Caco-2 (cell line): ENCODE results near the gene FAM83E. TPM values are rescaled to one million over a fixed set of nuclear protein-coding genes. Genes with fewer than 3 reads are reported as not detected.

Source experiments
- BruUV-seq: library from RNA; stranded (reverse); fragments of 400-500 nt; replicated peaks from 2 replicates; lab custom pipeline; 2021; lab: Mats Ljungman, UMichigan
- CTCF ChIA-PET: fragments of 300-600 bp; sonication (Branson Sonifier 250); formaldehyde crosslinking; loops from one replicate; lab custom pipeline; 2022; ENCODE audit warnings: antibody characterized with exemption; lab: Charles Lee
- POLR2A ChIA-PET: fragments of 300-600 bp; sonication (Branson Sonifier 250); formaldehyde crosslinking; loops from one replicate; lab custom pipeline; 2022; ENCODE audit warnings: antibody characterized with exemption; lab: Charles Lee
- DNase-seq, 2 experiments: peaks; one replicate each; pipeline versions ENCODE4 v3.0.0 to v3.0.0-alpha.2; 2020 to 2022
- H3K27me3 ChIP-seq: replicated peaks from 2 replicates; pipeline ENCODE4 v1.6.0; 2011; ENCODE audit warnings: low read length; ENCODE audit not compliant: control insufficient read depth, insufficient read depth
- H3K36me3 ChIP-seq: 2 replicates; pipeline ENCODE4 v1.5.1; 2011; ENCODE audit warnings: low read length; ENCODE audit not compliant: control insufficient read depth, insufficient read depth
- H3K4me1 ChIP-seq: fragments of 250-450 bp; sonication (Bioruptor Pico); 2 replicates; pipeline ENCODE4 v1.5.1; 2020; ENCODE audit warnings: mild to moderate bottlenecking
- H3K4me3 ChIP-seq: 2 replicates; pipeline ENCODE4 v1.5.1; 2011; ENCODE audit warnings: low read depth, mild to moderate bottlenecking, control low read depth, low read length
- H3K9me3 ChIP-seq: fragments of 250-450 bp; sonication (Bioruptor Pico); 2 replicates; pipeline ENCODE4 v1.5.1; 2020; ENCODE audit warnings: mild to moderate bottlenecking, moderate library complexity
- H3K27ac Mint-ChIP-seq: one replicate; pipeline ENCODE4 v1.8.0; 2022; ENCODE audit warnings: mixed read lengths; ENCODE audit not compliant: unreplicated experiment
- H3K27me3 Mint-ChIP-seq: one replicate; pipeline ENCODE4 v1.8.0; 2022; ENCODE audit warnings: mixed read lengths; ENCODE audit not compliant: insufficient read depth, unreplicated experiment
- H3K36me3 Mint-ChIP-seq: one replicate; pipeline ENCODE4 v1.8.0; 2022; ENCODE audit warnings: mild to moderate bottlenecking, mixed read lengths; ENCODE audit not compliant: insufficient read depth, unreplicated experiment
- H3K4me1 Mint-ChIP-seq: one replicate; pipeline ENCODE4 v1.8.0; 2022; ENCODE audit warnings: low read depth, mixed read lengths; ENCODE audit not compliant: unreplicated experiment
- H3K4me3 Mint-ChIP-seq: one replicate; pipeline ENCODE4 v1.8.0; 2022; ENCODE audit warnings: mild to moderate bottlenecking, moderate library complexity, mixed read lengths; ENCODE audit not compliant: unreplicated experiment
- H3K9me3 Mint-ChIP-seq: one replicate; pipeline ENCODE4 v1.8.0; 2022; ENCODE audit warnings: mixed read lengths; ENCODE audit not compliant: unreplicated experiment
- intact Hi-C: fragments of 100-400 bp; cut with micrococcal nuclease; formaldehyde crosslinking; loops from one replicate; pipeline ENCODE4 v1.10.0; 2022; ENCODE audit not compliant: unreplicated experiment
- total RNA-seq: library from RNA; stranded (reverse); gene quantifications from 2 replicates; pipeline ENCODE4 v1.2.3, GENCODE V29; 2022
- TF ChIP-seq, protein P1 (sequence below), 2 experiments: fragments of 200-600 bp in 1 of 2; IDR thresholded peaks; 1 replicate in 1 of 2; 2 replicates in 1 of 2; pipeline versions ENCODE4 v1.5.1 to v1.8.0; 2011 to 2022; ENCODE audit warnings: antibody characterized with exemption in 1 of 2, control low read depth in 1 of 2, inconsistent platforms in 1 of 2, low read depth in 1 of 2, low read length in 1 of 2, mild to moderate bottlenecking in 1 of 2, moderate library complexity in 1 of 2; ENCODE audit not compliant: insufficient read depth in 1 of 2, severe bottlenecking in 1 of 2, unreplicated experiment in 1 of 2

Gene FAM83E
- total RNA-seq, 1 experiment from 2014 or later = 6.8 TPM

DNA sequence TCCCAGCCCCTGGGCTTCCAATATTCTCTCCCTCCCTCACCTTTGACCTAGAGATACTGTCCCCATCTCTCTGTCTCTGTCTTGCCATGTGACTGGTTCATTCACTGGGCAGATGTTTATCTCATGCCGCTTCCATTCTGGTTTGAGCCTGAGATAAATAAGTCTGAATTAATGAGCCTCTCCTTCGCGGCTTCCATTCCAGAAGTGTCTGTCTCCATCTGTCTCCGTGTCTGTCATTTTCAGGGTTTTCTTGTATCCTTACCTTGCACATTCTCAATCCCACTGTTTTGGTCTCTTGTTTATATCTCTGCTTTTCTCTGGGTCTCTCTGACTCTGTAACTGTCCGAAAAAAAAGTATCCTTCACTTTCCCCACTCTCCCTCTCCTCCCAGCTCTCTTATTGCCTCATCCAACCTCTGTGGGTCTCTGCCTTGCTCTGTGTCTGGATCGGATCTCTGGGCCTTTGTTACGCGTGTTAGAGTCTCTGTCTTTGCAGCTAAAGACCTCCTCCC lies 8.7 kb upstream of the FAM83E start:
- no peaks in the 10 kb centered on the region for H3K9me3 Mint-ChIP-seq
- no peak for DNase-seq
- H3K36me3 ChIP-seq = no peaks in the 10 kb centered on the region; the same call in 1 of the 2 replicates
- BruUV-seq = no TSS peak
- H3K4me1 ChIP-seq = peaks cover 50% of the 10 kb centered on the region
- H3K36me3 Mint-ChIP-seq = peaks cover 64% of the 10 kb centered on the region
- H3K4me3 ChIP-seq = peak overlapping the region; percentile 19
- intact Hi-C loops = loop anchor here (1.0 kb wide), 1 partner anchor 10 kb away; no protein-coding TSS in a partner anchor
- peak overlapping the region; percentile 87 for H3K27ac Mint-ChIP-seq
- peaks cover 46% of the 10 kb centered on the region for H3K4me1 Mint-ChIP-seq
- peak overlapping the region; percentile 87 for H3K4me3 Mint-ChIP-seq
- no peaks in the 10 kb centered on the region for H3K27me3 Mint-ChIP-seq
- no peaks in the 10 kb centered on the region for H3K9me3 ChIP-seq
- TF ChIP-seq, protein P1, sequence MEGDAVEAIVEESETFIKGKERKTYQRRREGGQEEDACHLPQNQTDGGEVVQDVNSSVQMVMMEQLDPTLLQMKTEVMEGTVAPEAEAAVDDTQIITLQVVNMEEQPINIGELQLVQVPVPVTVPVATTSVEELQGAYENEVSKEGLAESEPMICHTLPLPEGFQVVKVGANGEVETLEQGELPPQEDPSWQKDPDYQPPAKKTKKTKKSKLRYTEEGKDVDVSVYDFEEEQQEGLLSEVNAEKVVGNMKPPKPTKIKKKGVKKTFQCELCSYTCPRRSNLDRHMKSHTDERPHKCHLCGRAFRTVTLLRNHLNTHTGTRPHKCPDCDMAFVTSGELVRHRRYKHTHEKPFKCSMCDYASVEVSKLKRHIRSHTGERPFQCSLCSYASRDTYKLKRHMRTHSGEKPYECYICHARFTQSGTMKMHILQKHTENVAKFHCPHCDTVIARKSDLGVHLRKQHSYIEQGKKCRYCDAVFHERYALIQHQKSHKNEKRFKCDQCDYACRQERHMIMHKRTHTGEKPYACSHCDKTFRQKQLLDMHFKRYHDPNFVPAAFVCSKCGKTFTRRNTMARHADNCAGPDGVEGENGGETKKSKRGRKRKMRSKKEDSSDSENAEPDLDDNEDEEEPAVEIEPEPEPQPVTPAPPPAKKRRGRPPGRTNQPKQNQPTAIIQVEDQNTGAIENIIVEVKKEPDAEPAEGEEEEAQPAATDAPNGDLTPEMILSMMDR (IDR thresholded peaks at IDR 0.05; ENCODE audit: insufficient read depth in 1 of 2, low read depth in 1 of 2, low read length in 1 of 2, severe bottlenecking in 1 of 2, unreplicated experiment in 1 of 2) = no peak
- CTCF ChIA-PET = interaction anchor here (0.9 to 1.3 kb wide), 5 partner anchors 15 to 232 kb away, joined by 3 to 6 read pairs (median 4); partner anchors contain the start of gene KDELR1
- no peaks in the 10 kb centered on the region for H3K27me3 ChIP-seq
- POLR2A ChIA-PET = interaction anchor here (0.6 to 1.9 kb wide), 7 partner anchors 10 to 1227 kb away, joined by 3 to 21 read pairs (median 5); partner anchors contain the start of genes DBP, PTOV1, SYNGR4 and TMEM143

DNA sequence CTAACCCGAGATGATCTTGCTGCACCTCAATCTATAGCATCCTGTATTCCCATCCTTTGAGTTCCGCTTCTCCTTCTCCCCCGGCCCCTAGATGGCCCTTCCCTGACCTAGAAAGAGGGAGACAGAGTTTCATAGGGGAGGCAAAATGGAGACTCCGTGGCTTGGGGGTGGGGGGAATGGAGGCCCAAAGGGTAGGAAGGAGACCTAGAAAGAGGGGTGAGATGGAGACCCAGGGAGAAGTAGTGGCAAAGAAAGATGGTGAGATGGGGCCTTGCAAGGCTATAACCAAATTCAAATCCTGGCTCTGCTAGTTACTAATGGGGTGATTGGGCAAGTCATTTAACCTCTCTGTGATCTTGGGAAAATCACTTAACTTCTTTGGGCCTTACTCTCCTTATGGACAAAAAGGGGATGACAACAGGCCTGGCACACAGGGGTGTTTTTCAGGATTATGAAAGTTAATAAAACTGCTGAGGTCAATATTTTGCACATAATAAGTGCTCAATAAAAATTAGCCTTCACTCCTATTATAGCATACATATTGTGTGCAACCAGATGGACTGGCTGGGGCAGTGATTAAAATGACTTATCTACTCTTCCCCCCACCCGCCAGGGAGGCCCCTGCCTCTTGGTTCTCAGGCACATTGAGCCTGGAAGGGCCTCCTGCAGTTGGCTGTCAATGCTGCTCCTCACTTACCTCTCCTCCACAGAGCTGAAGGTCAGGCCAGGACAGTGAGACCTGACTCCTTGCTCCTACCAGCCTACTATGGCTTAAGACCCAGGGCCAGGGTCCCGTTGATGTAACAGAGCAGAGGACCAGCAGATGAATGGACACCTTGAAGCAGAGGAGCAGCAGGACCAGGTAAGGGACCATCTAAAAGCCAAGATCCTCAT lies 5.1 kb upstream of the FAM83E start:
- Mint-ChIP-seq H3K36me3 (peaks cover 69% of the 10 kb centered on the region), H3K27ac (peak overlapping the region; percentile 98), H3K27me3 (no peaks in the 10 kb centered on the region), H3K4me3 (peak overlapping the region; percentile 96), H3K9me3 (no peaks in the 10 kb centered on the region), H3K4me1 (peaks cover 33% of the 10 kb centered on the region)
- TSS peak; percentile 62 for BruUV-seq
- no peak for DNase-seq
- H3K4me1 ChIP-seq = peaks cover 35% of the 10 kb centered on the region
- ChIA-PET POLR2A (interaction anchor here (0.5 to 3.6 kb wide), 21 partner anchors 7 to 450 kb away, joined by 3 to 37 read pairs (median 7); partner anchors contain the start of genes CA11, DBP, DHDH and GYS1), CTCF (interaction anchor here (0.6 to 1.3 kb wide), 8 partner anchors 11 to 286 kb away, joined by 3 to 14 read pairs (median 4); partner anchors contain the start of genes SYNGR4 and TMEM143)
- H3K27me3 ChIP-seq = no peaks in the 10 kb centered on the region
- peaks cover 13% of the 10 kb centered on the region for H3K36me3 ChIP-seq
- peak overlapping the region; percentile 85 for H3K4me3 ChIP-seq
- intact Hi-C loops = loop anchor here (1.0 kb wide), 1 partner anchor 17 kb away; the partner anchor contains the start of gene DBP
- TF ChIP-seq, protein P1 (IDR thresholded peaks at IDR 0.05; ENCODE audit: insufficient read depth in 1 of 2, low read depth in 1 of 2, low read length in 1 of 2, severe bottlenecking in 1 of 2, unreplicated experiment in 1 of 2) = no peak
- H3K9me3 ChIP-seq = no peaks in the 10 kb centered on the region
